GM10266 (cell line): ENCODE data around the gene MMP26.
A peak's percentile ranks its signal among the peaks of the same experiment; 100 is the strongest.
"Not testable (repeated sequence)": the region's sequence is repeated elsewhere in the genome, so short reads cannot be mapped to it uniquely, and the experiment has no call there.

Source experiments
- DNase-seq: peaks from one replicate; pipeline ENCODE4 v3.0.0; 2012; ENCODE audit errors: extremely low spot score
- TF ChIP-seq, protein P1 (sequence below): IDR thresholded peaks from 2 replicates; pipeline ENCODE4 v1.5.1; 2012; ENCODE audit warnings: mild to moderate bottlenecking, low read depth; ENCODE audit not compliant: control insufficient read depth, insufficient read depth; ENCODE audit errors: missing control alignments

Gene MMP26

DNA sequence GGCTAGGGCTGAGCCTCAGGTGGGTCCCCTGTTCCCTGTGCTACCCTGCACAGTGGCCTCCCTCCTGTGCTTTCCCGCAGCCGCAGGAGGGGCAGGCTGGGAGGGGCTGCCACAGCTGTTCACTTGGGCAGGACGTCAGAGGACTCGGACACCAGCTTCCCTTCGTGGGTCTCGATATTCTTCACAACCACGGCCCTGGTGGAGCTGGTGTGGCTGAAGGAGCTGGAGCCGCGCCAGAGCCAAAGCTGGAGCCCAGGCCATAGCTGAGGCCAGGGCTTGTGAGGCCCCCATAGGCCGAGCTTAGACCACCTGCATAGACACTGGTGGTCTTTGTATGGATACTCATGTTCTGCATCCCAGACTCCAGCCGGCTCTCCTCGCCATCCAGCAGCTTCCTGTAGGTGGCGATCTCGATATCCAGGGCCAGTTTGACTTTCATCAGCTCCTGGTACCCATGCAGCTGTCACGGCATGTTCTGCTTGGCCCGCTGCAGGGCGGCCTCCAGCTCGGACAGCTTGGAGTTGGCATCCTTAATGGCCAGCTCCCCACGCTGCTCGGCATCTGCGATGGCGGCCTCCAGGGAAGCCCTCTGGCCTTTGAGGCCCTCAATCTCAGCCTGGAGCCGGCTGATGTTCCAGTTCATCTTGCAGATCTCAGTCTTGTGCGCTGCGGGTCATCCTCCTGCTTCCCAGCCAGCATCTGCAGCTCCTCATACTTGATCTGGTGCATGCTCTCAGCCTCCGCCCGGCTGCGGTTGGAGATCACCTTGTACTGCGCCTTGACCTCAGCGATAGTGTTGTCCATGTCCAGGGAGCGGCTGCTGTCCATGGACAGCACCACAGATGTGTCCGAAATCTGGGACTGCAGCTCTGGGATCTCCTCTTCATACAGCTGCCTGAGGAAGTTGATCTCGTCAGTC is 18.3 kb downstream of the MMP26 start:
- DNase-seq, result not testable (repeated sequence)
- TF ChIP-seq, protein P1, sequence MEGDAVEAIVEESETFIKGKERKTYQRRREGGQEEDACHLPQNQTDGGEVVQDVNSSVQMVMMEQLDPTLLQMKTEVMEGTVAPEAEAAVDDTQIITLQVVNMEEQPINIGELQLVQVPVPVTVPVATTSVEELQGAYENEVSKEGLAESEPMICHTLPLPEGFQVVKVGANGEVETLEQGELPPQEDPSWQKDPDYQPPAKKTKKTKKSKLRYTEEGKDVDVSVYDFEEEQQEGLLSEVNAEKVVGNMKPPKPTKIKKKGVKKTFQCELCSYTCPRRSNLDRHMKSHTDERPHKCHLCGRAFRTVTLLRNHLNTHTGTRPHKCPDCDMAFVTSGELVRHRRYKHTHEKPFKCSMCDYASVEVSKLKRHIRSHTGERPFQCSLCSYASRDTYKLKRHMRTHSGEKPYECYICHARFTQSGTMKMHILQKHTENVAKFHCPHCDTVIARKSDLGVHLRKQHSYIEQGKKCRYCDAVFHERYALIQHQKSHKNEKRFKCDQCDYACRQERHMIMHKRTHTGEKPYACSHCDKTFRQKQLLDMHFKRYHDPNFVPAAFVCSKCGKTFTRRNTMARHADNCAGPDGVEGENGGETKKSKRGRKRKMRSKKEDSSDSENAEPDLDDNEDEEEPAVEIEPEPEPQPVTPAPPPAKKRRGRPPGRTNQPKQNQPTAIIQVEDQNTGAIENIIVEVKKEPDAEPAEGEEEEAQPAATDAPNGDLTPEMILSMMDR, result peak; percentile 6

DNA sequence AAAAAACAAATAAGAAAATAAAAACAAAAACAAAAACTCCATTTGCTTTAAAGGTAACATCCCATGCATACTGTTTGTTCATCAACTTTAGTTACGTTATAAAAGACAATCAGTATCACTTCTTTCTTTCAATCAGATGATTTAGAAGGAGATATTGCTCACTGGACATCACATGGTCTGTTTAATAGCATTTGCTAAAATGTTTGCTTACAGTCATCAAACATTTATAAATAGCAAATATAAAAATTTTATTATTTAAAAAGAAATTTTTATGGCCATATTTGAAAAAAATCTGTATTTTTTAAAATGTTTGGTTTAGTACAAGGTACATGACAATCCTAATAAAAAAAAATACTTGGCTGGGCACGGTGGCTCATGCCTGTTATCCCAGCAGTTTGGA is 22.6 kb downstream of the MMP26 start:
- DNase-seq, result no peak
- TF ChIP-seq, protein P1, result no peak

DNA sequence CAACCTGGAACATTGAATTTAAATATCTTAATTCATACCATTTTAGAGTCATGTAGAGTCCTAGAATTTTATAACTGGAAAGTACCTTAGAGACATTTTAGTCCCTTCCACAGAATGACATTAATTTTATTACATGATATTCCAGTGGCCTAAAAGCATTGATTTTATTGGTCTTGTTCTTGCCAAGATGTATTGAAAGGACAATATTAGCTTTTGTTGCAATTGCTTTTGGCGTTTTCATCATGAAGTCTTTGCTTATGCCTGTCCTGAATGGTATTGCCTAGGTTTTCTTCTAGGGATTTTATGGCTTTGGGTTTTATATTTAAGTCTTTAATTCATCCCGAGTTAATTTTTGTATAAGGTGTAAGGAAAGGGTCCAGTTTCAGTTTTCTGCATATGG is 36.2 kb downstream of the MMP26 start:
- DNase-seq, result no peak
- TF ChIP-seq, protein P1, result no peak

DNA sequence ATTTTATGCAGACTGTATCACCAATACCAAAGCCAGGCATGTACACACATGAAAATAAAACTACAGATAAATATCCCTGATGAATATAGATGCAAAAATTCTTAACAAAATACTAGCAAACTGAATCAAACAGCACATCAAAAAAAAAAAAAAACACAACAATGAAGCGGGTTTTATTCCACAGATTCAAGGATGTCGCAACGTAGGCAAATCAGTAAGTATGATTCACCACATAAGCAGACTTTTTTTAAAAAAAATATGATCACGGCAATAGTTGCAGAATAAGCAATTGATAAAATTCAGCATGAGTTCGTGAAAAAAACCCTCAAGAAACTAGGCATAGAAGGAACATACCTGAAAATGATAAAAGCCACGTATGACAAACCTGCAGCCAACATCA is 43.9 kb downstream of the MMP26 start:
- TF ChIP-seq, protein P1, result no peak
- no peak for DNase-seq

DNA sequence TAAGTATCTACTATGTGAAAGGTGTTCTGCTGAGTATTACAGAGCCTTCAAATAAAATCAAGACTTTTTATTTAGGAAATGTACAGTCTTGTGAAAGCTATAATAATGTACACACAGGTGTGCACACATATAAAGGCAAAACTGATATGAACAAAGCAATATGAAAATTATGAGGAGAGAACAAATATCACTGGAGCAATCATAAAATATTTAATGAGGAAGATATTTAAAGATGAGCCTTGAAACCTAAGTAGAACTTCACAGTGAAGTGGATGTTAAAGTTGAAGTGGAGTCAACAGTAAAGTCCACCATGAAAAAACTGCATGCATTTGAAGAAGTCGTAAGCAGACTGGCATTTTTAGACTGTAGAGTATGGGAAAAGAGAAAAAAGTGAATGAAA is 46.6 kb downstream of the MMP26 start:
- TF ChIP-seq, protein P1, result no peak
- no peak for DNase-seq
